Hepatic stellate cell (primary cell): ENCODE results near the gene KNTC1.
"Not testable (repeated sequence)": the region's sequence is repeated elsewhere in the genome, so short reads cannot be mapped to it uniquely, and the experiment has no call there.

Experiments used
- DNase-seq: peaks from one replicate; pipeline ENCODE4 v3.0.0; 2011; ENCODE audit warnings: low spot score

KNTC1 gene

GRCh38 chr12:122505419-122506051 lies 21.5 kb upstream of the KNTC1 start:
- no peak for DNase-seq

- no peak for DNase-seq
Observed at GRCh38 chr12:122506393-122506938, 20.6 kb upstream of the KNTC1 start.

GRCh38 chr12:122508163-122508562 lies 18.9 kb upstream of the KNTC1 start:
- DNase-seq: no peak

- not testable (repeated sequence) for DNase-seq
Observed at GRCh38 chr12:122513028-122513427, 14.0 kb upstream of the KNTC1 start.

GRCh38 chr12:122513660-122514059 lies 13.4 kb upstream of the KNTC1 start:
- DNase-seq: no peak

GRCh38 chr12:122515275-122515674 lies 11.8 kb upstream of the KNTC1 start:
- DNase-seq: no peak

GRCh38 chr12:122516544-122517361 lies 10.3 kb upstream of the KNTC1 start:
- DNase-seq: no peak

- peak; percentile 24 for DNase-seq
Observed at GRCh38 chr12:122517877-122518276, 9.2 kb upstream of the KNTC1 start.

GRCh38 chr12:122518908-122519307 lies 8.1 kb upstream of the KNTC1 start:
- no peak for DNase-seq

GRCh38 chr12:122519418-122519817 lies 7.6 kb upstream of the KNTC1 start:
- DNase-seq: no peak

- DNase-seq: no peak
Observed at GRCh38 chr12:122520676-122521075, 6.4 kb upstream of the KNTC1 start.

GRCh38 chr12:122523280-122523679 lies 3.8 kb upstream of the KNTC1 start:
- DNase-seq: no peak

GRCh38 chr12:122523846-122524718 lies 3.0 kb upstream of the KNTC1 start:
- DNase-seq: no peak

- DNase-seq: peak; percentile 8
Observed at GRCh38 chr12:122527478-122527944, 462 bp downstream of the KNTC1 start.

- no peak for DNase-seq
Observed at GRCh38 chr12:122528582-122528981, 1.5 kb downstream of the KNTC1 start.

- no peak for DNase-seq
Observed at GRCh38 chr12:122528992-122529391, 1.9 kb downstream of the KNTC1 start.

GRCh38 chr12:122533856-122534255 lies 6.8 kb downstream of the KNTC1 start:
- DNase-seq: no peak

GRCh38 chr12:122537021-122537420 lies 10.0 kb downstream of the KNTC1 start:
- DNase-seq: no peak

- DNase-seq: no peak
Observed at GRCh38 chr12:122538496-122538895, 11.4 kb downstream of the KNTC1 start.

- DNase-seq: no peak
Observed at GRCh38 chr12:122544537-122544936, 17.5 kb downstream of the KNTC1 start.

- DNase-seq: no peak
Observed at GRCh38 chr12:122545855-122546254, 18.8 kb downstream of the KNTC1 start.

GRCh38 chr12:122547330-122547729 lies 20.3 kb downstream of the KNTC1 start:
- DNase-seq: no peak
